ENCODE data around the gene BRMS1. TPM values are rescaled to one million over a fixed set of nuclear protein-coding genes. Genes with fewer than 3 reads are reported as not detected.
A peak's percentile ranks its signal among the peaks of the same experiment; 100 is the strongest.

The BRMS1 gene
- total and polyA plus RNA-seq, 4 experiments from 2014 or later = 49.8 to 78.7 (median 60.5) TPM

DNA sequence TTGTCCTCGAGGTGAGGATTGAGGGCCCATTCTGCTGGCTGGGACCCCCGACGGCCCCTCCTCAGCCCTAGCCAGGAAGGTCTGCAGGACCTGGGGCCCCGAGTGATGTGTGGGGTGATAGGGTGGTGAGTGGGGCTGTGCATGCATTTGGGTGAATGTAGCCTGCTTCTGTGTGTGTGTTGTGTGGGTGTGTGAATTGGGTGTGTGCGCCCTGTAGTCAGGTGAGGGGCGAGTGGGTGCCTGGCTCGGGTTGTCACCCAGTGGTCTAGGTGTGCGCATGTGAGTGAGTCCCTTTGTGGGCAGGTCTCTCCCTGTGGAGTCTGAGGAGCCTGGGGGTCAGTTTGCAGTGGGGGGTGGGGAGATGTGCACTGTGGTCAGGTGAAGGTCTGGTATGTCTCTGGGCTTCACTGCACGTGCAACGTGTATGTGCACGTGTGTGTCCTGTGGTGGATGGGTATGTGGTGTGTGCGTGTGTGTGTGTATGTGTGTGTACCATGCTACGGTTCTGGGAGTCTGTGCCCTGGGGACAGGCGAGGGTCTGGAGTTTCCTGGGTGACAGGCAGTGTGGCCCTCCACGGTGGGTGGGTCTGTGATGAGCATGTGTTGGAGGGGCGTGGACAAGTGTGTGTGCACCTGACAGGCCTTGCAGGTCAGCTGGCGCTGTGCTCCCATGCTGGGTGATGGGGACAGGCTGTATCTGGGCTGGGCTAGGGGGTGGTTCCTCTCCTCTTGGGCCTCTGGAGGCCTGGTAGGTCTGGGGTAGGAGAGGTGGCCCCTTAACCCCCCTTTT, 52.2 kb downstream of the BRMS1 start:
- POLR2A ChIA-PET (ENCODE audit: partially characterized antibody) = no interaction called here
- Histone ChIP-seq H3K27me3 (ENCODE audit: insufficient read depth, low read length) (no peaks in the 10 kb centered on the region), H3K4me1 (ENCODE audit: insufficient read depth, low read length) (peaks cover 32% of the 10 kb centered on the region), H3K27ac (ENCODE audit: low read depth, low read length) (no peak overlapping the region), H3K4me3 (ENCODE audit: low read length in 2 of 2) (no peak overlapping the region), H3K9me3 (ENCODE audit: control insufficient read depth in 1 of 2, low read length in 2 of 2) (no peaks in the 10 kb centered on the region), H3K36me3 (ENCODE audit: insufficient read depth, low read length) (no peaks in the 10 kb centered on the region)
- peaks cover 0 to 1% of the 10 kb centered on the region in 2 donors for H3K36me3 Mint-ChIP-seq
- no peak for DNase-seq
- peaks cover 14 to 37% (median 26%) of the 10 kb centered on the region in 4 donors for H3K4me1 Mint-ChIP-seq
- CTCF ChIA-PET (ENCODE audit: partially characterized antibody) = no interaction called here
- intact Hi-C loops (cut with micrococcal nuclease) = no loop called here
- H3K27me3 Mint-ChIP-seq = peaks cover 10 to 14% of the 10 kb centered on the region in 2 donors
- H3K9me3 Mint-ChIP-seq = no peaks in the 10 kb centered on the region
- peak overlapping the region in 2 of 7 donors; percentile 30 to 79 for H3K27ac Mint-ChIP-seq
- peak overlapping the region; percentile 7 to 80 (median 60) for H3K4me3 Mint-ChIP-seq

DNA sequence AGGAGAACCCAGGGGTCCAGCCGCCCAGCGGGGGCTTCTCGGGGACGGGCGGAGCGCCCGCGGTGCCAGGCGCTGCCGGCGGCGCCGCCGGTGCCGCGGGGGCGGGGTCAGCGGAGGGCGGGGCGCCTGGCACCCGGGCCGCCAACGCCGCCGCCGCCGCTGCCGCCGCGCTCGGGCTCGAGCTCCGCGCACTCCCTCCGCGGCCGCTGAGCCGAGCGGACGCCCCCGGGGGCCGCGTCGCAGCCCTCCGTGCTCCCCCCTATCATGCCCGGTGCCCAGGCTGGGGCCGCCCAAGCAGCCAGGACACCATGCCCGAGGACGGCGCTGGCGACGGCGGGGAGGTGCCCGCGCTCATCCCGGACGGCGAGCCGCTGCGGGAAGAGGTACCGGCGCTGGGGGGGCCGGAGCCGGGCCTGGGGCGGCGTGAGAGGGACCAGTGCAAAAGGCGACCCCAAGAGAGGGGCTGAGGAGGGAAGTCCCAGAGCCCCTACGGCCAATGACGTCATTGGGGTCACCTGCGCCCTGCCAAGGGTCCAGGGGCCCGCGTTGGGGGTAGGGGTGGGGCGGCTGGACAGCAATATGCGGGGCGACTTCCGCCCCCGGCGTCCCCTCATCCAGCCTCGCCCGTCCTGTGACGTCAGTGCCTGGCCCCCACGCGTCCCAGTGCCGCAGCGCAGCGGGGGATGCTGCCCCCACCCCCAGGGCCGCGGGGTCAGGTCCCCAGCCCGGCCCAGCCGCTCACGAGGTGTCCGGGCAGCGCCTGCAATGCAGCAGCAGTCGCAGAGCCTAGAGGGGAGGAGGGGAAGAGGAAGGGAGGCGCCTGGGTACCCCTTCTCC, 53.0 kb downstream of the BRMS1 start, which contains the start of gene TMEM151A:
TMEM151A (plus strand) TSS at position 189 of the 837 bp plus-strand sequence; CDS start at position 309, 120 bp downstream.
- Mint-ChIP-seq H3K27ac (peak within 1 kb of the TSS in 4 of 7 donors; percentile 42 to 84 (median 81)), H3K9me3 (no peaks in the 10 kb centered on the region), H3K27me3 (peaks cover 10 to 14% of the 10 kb centered on the region in 2 donors), H3K36me3 (peaks cover 0 to 1% of the 10 kb centered on the region in 2 donors), H3K4me3 (peak within 1 kb of the TSS; percentile 65 to 94 (median 82)), H3K4me1 (peaks cover 14 to 45% (median 29%) of the 10 kb centered on the region in 4 donors)
- intact Hi-C loops (cut with micrococcal nuclease) = no loop called here
- Histone ChIP-seq H3K36me3 (ENCODE audit: insufficient read depth, low read length) (no peaks in the 10 kb centered on the region), H3K4me3 (ENCODE audit: low read length in 2 of 2) (peak within 1 kb of the TSS in 1 of 2 donors; percentile 35), H3K9me3 (ENCODE audit: control insufficient read depth in 1 of 2, low read length in 2 of 2) (no peaks in the 10 kb centered on the region), H3K27ac (ENCODE audit: low read depth, low read length) (no peak within 1 kb of the TSS), H3K4me1 (ENCODE audit: insufficient read depth, low read length) (peaks cover 39% of the 10 kb centered on the region), H3K27me3 (ENCODE audit: insufficient read depth, low read length) (no peaks in the 10 kb centered on the region)
- ChIA-PET POLR2A (ENCODE audit: partially characterized antibody) (interaction anchor here (0.8 to 5.1 kb wide), 7 partner anchors 9 to 551 kb away, joined by 3 to 53 read pairs (median 4); partner anchors contain the start of genes RAB1B and RCE1), CTCF (ENCODE audit: partially characterized antibody) (interaction anchor here (1.1 to 1.4 kb wide), 2 partner anchors 9 to 70 kb away, joined by 3 to 5 read pairs; no protein-coding TSS in a partner anchor)
- DNase-seq = peak in 1 of 5 donors; percentile 32

DNA sequence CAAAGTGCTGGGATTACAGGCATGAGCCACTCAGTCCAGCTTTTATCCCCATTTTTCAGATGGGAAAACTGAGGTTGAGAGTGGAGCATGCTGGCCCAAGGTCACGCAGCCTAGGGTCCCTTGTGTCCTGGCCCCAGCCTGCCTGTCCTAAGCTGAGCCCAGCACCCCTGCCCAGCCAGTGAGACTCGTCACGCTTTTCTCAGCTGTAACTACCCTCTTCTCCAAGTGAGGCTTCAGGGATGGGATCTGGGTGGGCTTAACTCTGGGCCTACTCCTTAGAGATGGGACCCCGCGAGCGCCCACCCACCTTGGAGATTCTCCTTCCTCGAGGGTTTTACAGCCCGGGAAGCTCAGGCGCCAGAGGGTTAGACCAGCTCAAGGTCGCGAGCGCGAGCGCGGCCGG, 53.6 kb downstream of the BRMS1 start:
- H3K36me3 ChIP-seq (ENCODE audit: insufficient read depth, low read length) = no peaks in the 10 kb centered on the region
- peaks cover 39% of the 10 kb centered on the region for H3K4me1 ChIP-seq (ENCODE audit: insufficient read depth, low read length)
- Mint-ChIP-seq H3K27me3 (peaks cover 10 to 14% of the 10 kb centered on the region in 2 donors), H3K4me3 (peak overlapping the region in 6 of 8 donors; percentile 9 to 94 (median 60)), H3K9me3 (no peaks in the 10 kb centered on the region), H3K27ac (peak overlapping the region in 1 of 7 donors; percentile 83), H3K4me1 (peaks cover 14 to 49% (median 29%) of the 10 kb centered on the region in 4 donors), H3K36me3 (peaks cover 0 to 1% of the 10 kb centered on the region in 2 donors)
- intact Hi-C loops (cut with micrococcal nuclease) = no loop called here
- DNase-seq = no peak
- CTCF ChIA-PET (ENCODE audit: partially characterized antibody) = interaction anchor here (1.1 to 6.4 kb wide), 3 partner anchors 9 to 69 kb away, joined by 3 to 29 read pairs (median 5); no protein-coding TSS in a partner anchor
- H3K27me3 ChIP-seq (ENCODE audit: insufficient read depth, low read length) = no peaks in the 10 kb centered on the region
- POLR2A ChIA-PET (ENCODE audit: partially characterized antibody) = interaction anchor here (0.8 to 5.1 kb wide), 7 partner anchors 9 to 552 kb away, joined by 3 to 53 read pairs (median 4); partner anchors contain the start of genes RAB1B and RCE1
- no peak overlapping the region for H3K27ac ChIP-seq (ENCODE audit: low read depth, low read length)
- H3K9me3 ChIP-seq (ENCODE audit: control insufficient read depth in 1 of 2, low read length in 2 of 2) = no peaks in the 10 kb centered on the region
- H3K4me3 ChIP-seq (ENCODE audit: low read length in 2 of 2) = no peak overlapping the region

DNA sequence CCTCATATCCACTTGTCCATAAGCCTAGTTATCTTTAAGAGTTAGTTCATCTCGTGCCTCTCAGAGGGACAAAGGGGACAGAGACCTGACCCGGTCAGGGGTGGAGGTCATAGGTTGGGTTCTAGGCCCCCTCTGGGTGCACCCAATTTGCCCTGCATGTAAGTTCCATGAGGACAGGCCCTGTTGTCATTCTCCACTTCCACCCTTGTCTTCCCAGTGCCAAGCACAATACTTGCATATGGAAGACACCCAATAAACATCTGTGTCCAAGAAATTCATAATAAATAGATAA, 54.6 kb downstream of the BRMS1 start:
- no peak for DNase-seq
- Histone ChIP-seq H3K36me3 (ENCODE audit: insufficient read depth, low read length) (no peaks in the 10 kb centered on the region), H3K4me3 (ENCODE audit: low read length in 2 of 2) (no peak overlapping the region), H3K27me3 (ENCODE audit: insufficient read depth, low read length) (no peaks in the 10 kb centered on the region), H3K4me1 (ENCODE audit: insufficient read depth, low read length) (peaks cover 39% of the 10 kb centered on the region), H3K27ac (ENCODE audit: low read depth, low read length) (no peak overlapping the region), H3K9me3 (ENCODE audit: control insufficient read depth in 1 of 2, low read length in 2 of 2) (no peaks in the 10 kb centered on the region)
- intact Hi-C loops (cut with micrococcal nuclease) = no loop called here
- peaks cover 16 to 49% (median 29%) of the 10 kb centered on the region in 4 donors for H3K4me1 Mint-ChIP-seq
- no peaks in the 10 kb centered on the region for H3K9me3 Mint-ChIP-seq
- ChIA-PET CTCF (ENCODE audit: partially characterized antibody) (interaction anchor here (6.4 kb wide), 1 partner anchor 21 kb away, joined by 29 read pairs; no protein-coding TSS in a partner anchor), POLR2A (ENCODE audit: partially characterized antibody) (interaction anchor here (1.1 to 5.1 kb wide), 3 partner anchors 22 to 62 kb away, joined by 3 to 53 read pairs (median 14); partner anchors contain the start of gene B4GAT1)
- H3K27me3 Mint-ChIP-seq = peaks cover 10 to 14% of the 10 kb centered on the region in 2 donors
- H3K36me3 Mint-ChIP-seq = peaks cover 0 to 1% of the 10 kb centered on the region in 2 donors
- H3K4me3 Mint-ChIP-seq = peak overlapping the region; percentile 4 to 96 (median 92)
- peak overlapping the region in 4 of 7 donors; percentile 9 to 96 (median 50) for H3K27ac Mint-ChIP-seq

DNA sequence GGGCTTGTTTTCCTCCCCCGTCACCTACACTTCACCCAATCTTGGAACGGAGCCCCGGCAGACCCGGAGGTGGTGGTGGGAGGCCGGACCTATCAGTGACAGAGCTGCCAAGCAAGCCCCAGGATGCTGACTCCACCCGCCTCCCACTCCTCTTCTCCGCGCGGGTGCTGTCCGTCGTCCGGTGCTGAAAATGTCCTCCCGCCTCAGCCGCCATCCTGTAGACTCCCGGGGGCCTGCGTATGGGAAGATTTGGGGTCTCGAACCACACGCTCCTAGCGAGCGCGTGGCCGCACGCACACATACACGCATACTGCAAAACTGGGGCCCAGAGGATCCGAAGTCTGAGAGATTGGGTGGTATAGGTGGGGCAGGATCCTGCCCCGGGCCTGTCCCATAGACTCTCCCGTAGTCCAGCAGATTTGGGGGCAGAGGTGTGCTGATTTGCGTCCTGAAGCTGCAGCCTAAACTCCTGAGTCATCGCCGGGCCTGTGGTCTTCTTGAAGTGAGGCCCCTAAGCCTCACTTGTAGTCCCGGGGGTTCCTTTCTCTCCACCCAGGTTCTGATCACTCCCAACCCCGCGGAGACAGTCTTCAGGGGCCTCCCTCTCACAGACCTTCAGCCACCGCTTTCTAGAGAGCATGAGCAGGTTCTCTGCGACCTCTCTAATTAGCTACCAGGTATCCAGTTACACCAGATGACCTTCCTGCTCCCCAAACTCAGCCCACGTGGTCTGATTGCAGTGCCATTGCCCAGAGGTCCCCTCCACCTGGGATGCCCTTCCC, 55.2 kb downstream of the BRMS1 start:
- peaks cover 16 to 49% (median 29%) of the 10 kb centered on the region in 4 donors for H3K4me1 Mint-ChIP-seq
- peaks cover 0 to 1% of the 10 kb centered on the region in 2 donors for H3K36me3 Mint-ChIP-seq
- H3K27ac Mint-ChIP-seq = peak overlapping the region; percentile 83 to 98 (median 96)
- H3K9me3 Mint-ChIP-seq = no peaks in the 10 kb centered on the region
- H3K4me3 ChIP-seq (ENCODE audit: low read length in 2 of 2) = peak overlapping the region; percentile 70 to 84
- no peaks in the 10 kb centered on the region for H3K36me3 ChIP-seq (ENCODE audit: insufficient read depth, low read length)
- H3K4me1 ChIP-seq (ENCODE audit: insufficient read depth, low read length) = peaks cover 39% of the 10 kb centered on the region
- ChIA-PET POLR2A (ENCODE audit: partially characterized antibody) (interaction anchor here (0.6 to 13.4 kb wide), 27 partner anchors 11 to 1155 kb away, joined by 3 to 167 read pairs (median 3); partner anchors contain the start of genes B4GAT1, BRMS1, CNIH2 and MALAT1), CTCF (ENCODE audit: partially characterized antibody) (interaction anchor here (1.0 to 6.4 kb wide), 3 partner anchors 19 to 22 kb away, joined by 3 to 29 read pairs (median 9); partner anchors contain the start of gene RAB1B)
- H3K4me3 Mint-ChIP-seq = peak overlapping the region; percentile 83 to 96 (median 92)
- intact Hi-C loops (cut with micrococcal nuclease) = loop anchor here (1.0 kb wide), 3 partner anchors 21 to 132 kb away; partner anchors contain the start of genes NPAS4 and RAB1B
- peaks cover 10 to 14% of the 10 kb centered on the region in 2 donors for H3K27me3 Mint-ChIP-seq
- H3K27ac ChIP-seq (ENCODE audit: low read depth, low read length) = peak overlapping the region; percentile 88
- H3K9me3 ChIP-seq (ENCODE audit: control insufficient read depth in 1 of 2, low read length in 2 of 2) = no peaks in the 10 kb centered on the region
- no peaks in the 10 kb centered on the region for H3K27me3 ChIP-seq (ENCODE audit: insufficient read depth, low read length)
- no peak for DNase-seq

All from CD4-positive, alpha-beta memory T cell (primary cell).